ENCODE measurements around the gene TAF1D.
"Not testable (repeated sequence)": the region's sequence is repeated elsewhere in the genome, so short reads cannot be mapped to it uniquely, and the experiment has no call there.

The TAF1D gene

GRCh38 chr11:93757301-93757700, 16.0 kb upstream of the TAF1D start:
- intact Hi-C loops (cut with DNase I; ENCODE audit: low total_unique reads): no loop called here
- H3K36me3 ChIP-seq: peaks cover 82 to 90% (median 83%) of the 10 kb centered on the region in 3 donors

GRCh38 chr11:93756748-93757147, 15.5 kb upstream of the TAF1D start:
- Histone ChIP-seq H3K36me3 (peaks cover 77 to 86% (median 78%) of the 10 kb centered on the region in 3 donors), H3K27ac (no peak overlapping the region)
- intact Hi-C loops (cut with DNase I; ENCODE audit: low total_unique reads): no loop called here

More at GRCh38 chr11:93757301-93757700, 16.0 kb upstream of the TAF1D start:
- Histone ChIP-seq H3K27me3 (no peaks in the 10 kb centered on the region), H3K27ac (no peak overlapping the region), H3K4me3 (no peak overlapping the region), H3K4me1 (no peaks in the 10 kb centered on the region), H3K9me3 (no peaks in the 10 kb centered on the region)
- TF ChIP-seq, protein P1, sequence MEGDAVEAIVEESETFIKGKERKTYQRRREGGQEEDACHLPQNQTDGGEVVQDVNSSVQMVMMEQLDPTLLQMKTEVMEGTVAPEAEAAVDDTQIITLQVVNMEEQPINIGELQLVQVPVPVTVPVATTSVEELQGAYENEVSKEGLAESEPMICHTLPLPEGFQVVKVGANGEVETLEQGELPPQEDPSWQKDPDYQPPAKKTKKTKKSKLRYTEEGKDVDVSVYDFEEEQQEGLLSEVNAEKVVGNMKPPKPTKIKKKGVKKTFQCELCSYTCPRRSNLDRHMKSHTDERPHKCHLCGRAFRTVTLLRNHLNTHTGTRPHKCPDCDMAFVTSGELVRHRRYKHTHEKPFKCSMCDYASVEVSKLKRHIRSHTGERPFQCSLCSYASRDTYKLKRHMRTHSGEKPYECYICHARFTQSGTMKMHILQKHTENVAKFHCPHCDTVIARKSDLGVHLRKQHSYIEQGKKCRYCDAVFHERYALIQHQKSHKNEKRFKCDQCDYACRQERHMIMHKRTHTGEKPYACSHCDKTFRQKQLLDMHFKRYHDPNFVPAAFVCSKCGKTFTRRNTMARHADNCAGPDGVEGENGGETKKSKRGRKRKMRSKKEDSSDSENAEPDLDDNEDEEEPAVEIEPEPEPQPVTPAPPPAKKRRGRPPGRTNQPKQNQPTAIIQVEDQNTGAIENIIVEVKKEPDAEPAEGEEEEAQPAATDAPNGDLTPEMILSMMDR (IDR thresholded peaks at IDR 0.05): no peak
- DNase-seq: no peak

DNA sequence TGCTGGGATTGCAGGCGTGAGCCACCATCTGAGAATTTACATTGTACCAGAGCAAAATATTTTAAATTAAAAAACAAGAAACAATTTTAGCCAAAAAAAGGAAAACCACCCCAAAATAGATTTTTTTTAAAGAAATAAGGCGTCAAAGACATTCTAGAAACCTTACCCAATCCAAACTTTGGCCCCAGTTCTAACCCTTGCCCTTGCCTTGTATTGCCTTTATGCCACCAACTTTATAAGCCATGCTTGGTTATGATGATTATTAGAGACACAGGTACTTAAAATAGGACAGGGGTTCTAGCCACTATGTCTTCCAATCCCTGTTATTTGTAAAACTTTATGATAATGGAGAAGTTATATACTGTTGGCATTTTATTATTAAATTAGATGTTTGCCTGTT, 11.9 kb upstream of the TAF1D start:
- H3K4me3 ChIP-seq: no peak overlapping the region
- no peaks in the 10 kb centered on the region for H3K27me3 ChIP-seq
- H3K9me3 ChIP-seq: no peaks in the 10 kb centered on the region
- H3K36me3 ChIP-seq: peaks cover 42 to 57% (median 52%) of the 10 kb centered on the region in 3 donors
- H3K4me1 ChIP-seq: no peaks in the 10 kb centered on the region
- TF ChIP-seq, protein P1 (IDR thresholded peaks at IDR 0.05): no peak
- DNase-seq: no peak
- H3K27ac ChIP-seq: no peak overlapping the region
- intact Hi-C loops (cut with DNase I; ENCODE audit: low total_unique reads): no loop called here

More at GRCh38 chr11:93756748-93757147, 15.5 kb upstream of the TAF1D start:
- no peaks in the 10 kb centered on the region for H3K9me3 ChIP-seq
- H3K4me3 ChIP-seq: no peak overlapping the region
- H3K27me3 ChIP-seq: no peaks in the 10 kb centered on the region
- TF ChIP-seq, protein P1 (IDR thresholded peaks at IDR 0.05): no peak
- no peak for DNase-seq
- no peaks in the 10 kb centered on the region for H3K4me1 ChIP-seq

GRCh38 chr11:93751001-93751400, 9.7 kb upstream of the TAF1D start:
- Histone ChIP-seq H3K36me3 (peaks cover 29 to 36% (median 31%) of the 10 kb centered on the region in 3 donors), H3K27me3 (no peaks in the 10 kb centered on the region), H3K4me1 (peaks cover 0 to 8% (median 0%) of the 10 kb centered on the region in 4 donors), H3K27ac (no peak overlapping the region), H3K4me3 (no peak overlapping the region), H3K9me3 (no peaks in the 10 kb centered on the region)
- DNase-seq: no peak
- TF ChIP-seq, protein P1 (IDR thresholded peaks at IDR 0.05): no peak
- intact Hi-C loops (cut with DNase I; ENCODE audit: low total_unique reads): no loop called here

- DNase-seq: no peak
- no peak overlapping the region for H3K27ac ChIP-seq
- TF ChIP-seq, protein P1 (IDR thresholded peaks at IDR 0.05): no peak
- H3K4me1 ChIP-seq: peaks cover 0 to 29% (median 12%) of the 10 kb centered on the region in 4 donors
- peaks cover 0 to 22% (median 8%) of the 10 kb centered on the region in 3 donors for H3K36me3 ChIP-seq
- intact Hi-C loops (cut with DNase I; ENCODE audit: low total_unique reads): no loop called here
- H3K9me3 ChIP-seq: no peaks in the 10 kb centered on the region
- H3K4me3 ChIP-seq: no peak overlapping the region
- H3K27me3 ChIP-seq: no peaks in the 10 kb centered on the region
Observed at GRCh38 chr11:93747122-93747521, 5.8 kb upstream of the TAF1D start.

DNA sequence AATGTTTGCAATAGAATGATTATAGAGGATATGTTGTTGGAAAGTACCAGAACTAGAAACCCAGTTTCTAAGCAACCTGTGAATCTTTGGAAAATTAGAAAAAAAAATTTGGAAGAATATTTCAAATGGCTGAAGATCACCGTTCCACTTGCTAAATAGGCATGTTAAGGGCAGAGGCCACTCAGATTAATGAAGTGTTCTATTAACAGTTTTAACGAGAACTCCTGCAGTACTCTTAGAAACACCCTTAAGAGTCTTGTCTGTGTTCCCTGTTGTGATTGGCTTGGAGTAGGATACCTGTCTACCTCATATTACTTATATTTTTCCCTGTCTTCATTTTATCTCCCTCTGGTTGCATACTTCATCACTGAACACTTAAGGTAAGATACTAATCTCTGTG, 4.8 kb upstream of the TAF1D start:
- Histone ChIP-seq H3K4me3 (no peak overlapping the region), H3K27ac (no peak overlapping the region), H3K27me3 (no peaks in the 10 kb centered on the region), H3K4me1 (peaks cover 0 to 30% (median 14%) of the 10 kb centered on the region in 4 donors), H3K36me3 (peaks cover 0 to 20% (median 8%) of the 10 kb centered on the region in 3 donors), H3K9me3 (no peaks in the 10 kb centered on the region)
- intact Hi-C loops (cut with DNase I; ENCODE audit: low total_unique reads): no loop called here
- TF ChIP-seq, protein P1 (IDR thresholded peaks at IDR 0.05): no peak
- DNase-seq: no peak

GRCh38 chr11:93745005-93745755, 3.9 kb upstream of the TAF1D start:
- H3K27me3 ChIP-seq; DNase-seq; intact Hi-C loops (cut with DNase I; ENCODE audit: low total_unique reads); H3K9me3 ChIP-seq; H3K4me3 ChIP-seq: not testable (repeated sequence)
- H3K27ac ChIP-seq: peak overlapping the region; percentile 51 to 64
- peaks cover 0 to 34% (median 14%) of the 10 kb centered on the region in 4 donors for H3K4me1 ChIP-seq
- H3K36me3 ChIP-seq: peaks cover 0 to 11% (median 8%) of the 10 kb centered on the region in 3 donors
